Amniotic epithelial cell (primary cell): ENCODE data around the gene KAT6B.
"Not testable (repeated sequence)": the region's sequence is repeated elsewhere in the genome, so short reads cannot be mapped to it uniquely, and the experiment has no call there.

ENCODE experiments used
- DNase-seq: peaks from one replicate; pipeline ENCODE4 v3.0.0-alpha.2; 2010; ENCODE audit warnings: low read depth

KAT6B gene

DNA sequence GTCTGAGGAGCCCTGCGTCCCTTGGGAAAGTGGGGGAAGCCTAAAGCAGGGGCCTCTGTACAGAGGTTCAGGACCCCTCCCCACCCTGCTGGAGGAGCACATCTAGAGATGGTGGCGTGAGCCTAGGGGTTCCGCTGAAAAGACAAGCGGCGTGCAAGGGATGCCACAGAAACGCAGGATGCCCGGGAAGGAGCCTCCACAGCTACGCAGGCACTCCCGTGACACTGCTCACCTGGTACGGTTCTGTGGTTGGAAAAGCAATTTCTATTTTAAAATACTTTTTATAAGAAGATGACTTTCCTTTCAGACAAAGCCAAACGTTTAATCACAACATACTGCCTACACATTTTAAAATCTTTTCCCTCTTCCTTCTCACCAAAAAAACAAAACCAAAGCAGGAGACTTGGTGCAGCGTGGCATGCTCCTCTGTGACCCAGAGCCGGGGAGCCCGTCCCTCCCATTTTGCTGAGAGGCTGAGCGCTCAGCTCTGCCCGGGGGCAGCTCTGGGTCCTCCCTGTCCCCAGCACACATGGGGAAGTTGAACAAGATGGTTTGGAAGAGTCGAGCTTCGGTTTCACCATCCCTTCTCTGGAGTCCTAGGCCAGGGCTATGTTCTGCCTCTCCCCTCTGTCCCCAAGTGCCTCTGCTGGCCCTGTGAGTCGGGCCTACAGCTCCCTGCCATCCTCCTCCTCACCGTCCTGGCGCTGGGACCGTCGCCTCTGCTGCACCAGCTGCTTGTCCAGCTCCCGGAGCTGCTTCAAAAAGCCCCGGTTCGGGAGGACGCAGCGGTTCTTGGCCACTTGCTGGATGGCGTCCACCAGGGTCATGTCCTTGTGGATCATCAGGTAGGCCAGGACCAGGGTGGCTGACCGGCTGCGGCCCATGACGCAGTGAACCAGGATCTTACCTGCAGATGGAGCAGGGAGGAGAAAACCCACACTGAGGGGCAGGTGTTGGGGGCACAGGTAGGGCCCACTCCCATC lies 211.1 kb downstream of the KAT6B start:
- no peak for DNase-seq

DNA sequence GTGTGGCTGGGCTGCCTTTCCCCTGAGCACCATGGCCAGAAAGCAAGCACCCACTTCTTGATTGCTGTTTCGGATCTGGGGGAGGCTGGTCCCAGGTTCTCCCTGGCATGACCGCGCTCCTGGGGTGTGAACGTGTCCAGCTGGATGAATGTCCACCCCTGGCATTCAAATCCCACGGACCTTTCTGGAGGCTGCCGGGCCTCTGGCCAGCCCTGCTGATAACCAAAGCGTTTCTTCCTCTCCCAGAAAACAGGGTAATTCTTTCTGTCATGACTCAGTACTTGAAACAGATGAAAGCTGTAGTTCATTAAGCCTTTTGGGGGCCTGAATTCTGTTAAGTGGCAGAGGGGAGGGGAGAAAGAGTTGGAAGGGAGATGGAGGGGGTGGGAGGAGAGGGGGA lies 211.9 kb downstream of the KAT6B start:
- DNase-seq, result peak; percentile 91

- no peak for DNase-seq
These were observed 214.2 kb downstream of the KAT6B start for GRCh38 chr10:75040576-75040975.

- DNase-seq, result peak; percentile 89
These were observed 216.0 kb downstream of the KAT6B start for GRCh38 chr10:75042292-75042974.

DNA sequence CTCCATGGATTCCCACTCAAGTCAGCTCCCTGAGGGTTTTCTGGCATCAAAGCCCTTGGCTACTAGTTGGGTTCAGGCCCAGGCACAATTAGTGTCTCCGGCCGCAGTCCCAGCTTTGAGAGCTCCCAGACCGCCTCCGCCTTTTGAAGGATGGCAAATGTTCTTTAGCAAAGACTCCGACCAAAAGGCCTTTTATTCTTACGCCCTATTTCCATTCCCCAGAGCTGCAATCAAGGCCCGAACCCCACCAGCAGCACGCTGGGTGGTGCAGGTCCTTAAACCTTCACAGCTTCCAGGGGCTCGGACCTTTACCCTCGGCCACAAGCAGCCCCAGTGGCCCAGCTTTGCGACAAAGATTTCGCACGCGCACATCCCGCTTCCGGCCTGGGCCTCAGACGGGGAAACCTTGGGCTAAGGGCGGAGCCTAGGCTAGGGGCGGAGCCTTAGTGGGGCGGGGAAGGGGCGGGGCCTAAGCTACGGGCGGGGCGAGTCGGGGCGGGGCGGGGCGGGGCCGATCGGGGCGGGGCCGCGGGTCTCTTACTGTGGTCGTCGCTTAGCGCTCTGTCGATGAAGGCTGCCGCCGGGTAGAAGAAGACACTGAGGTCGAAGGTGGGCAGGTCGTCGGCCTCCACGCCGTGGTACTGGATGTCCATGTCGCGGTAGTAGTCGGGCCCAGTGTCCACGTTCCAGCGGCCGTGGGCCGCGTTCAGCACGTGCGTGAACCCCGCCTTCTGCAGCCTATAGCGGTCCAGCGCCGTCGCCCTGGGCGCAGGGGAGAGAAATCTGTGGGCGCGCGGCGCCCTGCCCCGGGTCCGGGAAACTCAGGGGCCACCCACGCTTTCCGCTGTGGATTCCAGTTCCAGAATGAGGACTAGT lies 217.1 kb downstream of the KAT6B start:
- DNase-seq, result no peak

DNA sequence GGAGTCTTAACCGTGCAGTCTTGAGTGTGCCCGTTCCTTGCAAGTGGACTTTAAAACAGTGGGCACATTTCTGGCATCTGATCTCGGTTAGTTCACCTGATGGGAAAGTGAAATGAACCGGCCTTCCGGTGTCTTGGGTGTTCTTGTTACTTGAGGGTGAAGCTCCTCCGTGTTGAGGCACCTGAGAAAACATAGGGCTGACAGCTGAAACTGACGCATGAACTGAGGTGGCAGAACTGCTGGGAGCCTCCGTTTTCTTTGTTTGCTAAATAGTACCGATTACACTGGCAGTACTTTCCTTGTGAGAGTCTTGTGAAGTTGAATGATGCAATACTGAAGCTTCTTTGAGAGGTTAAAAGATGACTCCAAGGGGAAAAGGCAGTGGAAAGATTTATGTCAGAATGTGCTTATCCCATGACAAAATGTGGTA lies 222.3 kb downstream of the KAT6B start:
- peak; percentile 84 for DNase-seq

- peak; percentile 72 for DNase-seq
These were observed 223.1 kb downstream of the KAT6B start for GRCh38 chr10:75049316-75050148.

DNA sequence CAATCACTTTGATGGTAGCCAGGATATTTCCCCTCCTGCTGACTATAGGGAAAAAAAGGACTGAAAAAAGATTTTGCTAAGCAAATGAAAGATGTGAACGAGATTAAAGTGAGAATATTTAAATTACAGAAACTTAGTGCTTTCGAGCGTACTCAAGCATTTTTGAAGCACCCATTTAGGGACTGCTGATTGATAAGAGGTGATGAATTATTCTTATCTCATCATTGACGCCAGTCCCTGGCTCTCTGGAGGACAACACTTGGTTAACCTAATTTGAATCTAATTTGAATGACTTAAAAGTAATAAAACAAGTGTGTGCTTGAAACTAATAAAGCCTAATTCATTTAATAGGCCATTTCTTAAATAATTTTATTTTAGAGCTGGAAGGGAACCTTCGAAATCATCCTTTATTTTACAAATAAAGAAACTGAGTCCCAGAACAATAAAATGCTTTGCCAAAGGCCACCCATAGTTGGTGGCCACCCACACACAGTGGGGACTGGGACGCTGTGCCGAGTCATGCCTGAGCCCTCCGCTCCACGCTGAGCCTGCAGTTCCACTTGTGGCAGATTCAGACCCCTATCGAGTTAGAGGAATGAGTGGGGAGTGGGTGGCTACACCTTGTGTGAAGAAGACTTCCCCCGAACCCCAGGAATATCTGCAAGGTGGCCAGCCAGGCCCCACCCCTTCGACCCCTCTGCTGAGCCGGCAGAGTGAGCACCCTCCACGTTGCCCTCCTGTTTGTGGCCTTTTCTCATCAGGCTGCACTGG lies 223.9 kb downstream of the KAT6B start:
- DNase-seq, result no peak

DNA sequence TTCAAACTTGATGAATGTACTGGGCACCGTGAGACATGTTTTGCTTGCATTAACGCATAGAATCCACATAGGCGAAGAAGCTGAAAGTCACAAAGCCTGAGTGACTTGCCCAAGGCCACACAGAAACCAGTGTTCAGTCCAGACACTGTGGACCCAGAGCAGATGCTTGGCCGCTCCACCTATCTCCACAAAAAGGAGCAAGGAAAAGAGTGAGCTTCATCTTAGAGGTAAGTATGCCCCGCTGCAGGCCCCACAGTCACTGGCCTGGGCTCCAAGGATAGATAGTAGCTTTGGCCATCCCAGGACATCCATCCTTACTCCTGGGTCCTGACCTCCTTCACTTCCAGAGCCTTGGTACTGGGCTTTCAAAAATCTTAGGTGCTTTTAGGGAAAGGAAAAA lies 224.9 kb downstream of the KAT6B start:
- DNase-seq, result no peak

DNA sequence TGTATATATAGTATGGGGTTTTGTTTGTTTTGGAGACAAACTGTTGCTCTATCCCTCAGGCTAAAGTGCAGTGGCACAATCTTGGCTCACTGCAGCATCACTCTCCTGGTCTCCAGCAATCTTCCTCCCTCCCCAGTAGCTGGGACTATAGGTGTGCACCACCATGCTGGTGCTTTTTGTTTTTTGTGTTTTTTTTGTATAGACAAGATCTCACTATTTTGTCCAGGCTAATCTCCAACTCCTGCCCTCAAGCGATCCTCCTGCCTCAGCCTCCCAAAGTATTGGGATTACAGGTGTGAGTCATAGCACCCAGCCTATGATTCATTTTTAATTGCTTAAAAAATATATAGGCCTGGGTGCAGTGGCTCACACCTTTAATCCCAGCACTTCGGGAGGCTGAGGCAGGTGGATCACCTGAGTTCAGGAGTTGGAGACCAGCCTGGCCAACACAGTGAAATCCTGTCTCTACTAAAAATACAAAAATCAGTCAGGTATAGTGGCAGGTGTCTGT lies 229.6 kb downstream of the KAT6B start:
- DNase-seq, result not testable (repeated sequence)

DNA sequence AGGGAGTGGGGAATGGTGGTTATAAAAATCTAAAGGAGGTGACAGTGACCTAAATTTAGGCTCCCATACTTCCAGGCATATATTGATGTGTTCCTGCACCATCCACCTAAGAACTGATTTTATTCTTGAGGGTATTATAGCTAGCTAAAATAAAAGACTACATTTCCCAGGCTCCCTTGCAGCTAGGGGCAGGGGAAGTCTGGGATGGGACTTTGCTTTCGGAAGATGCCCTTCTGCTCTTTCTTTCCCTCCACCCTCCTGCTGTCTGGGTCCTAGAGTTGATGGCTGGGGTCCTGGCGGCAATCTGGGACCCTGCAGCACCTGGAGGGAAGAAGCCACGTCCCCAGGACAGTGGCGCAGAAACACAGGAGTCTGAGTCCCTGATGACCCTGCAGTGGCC lies 231.3 kb downstream of the KAT6B start:
- DNase-seq, result no peak

DNA sequence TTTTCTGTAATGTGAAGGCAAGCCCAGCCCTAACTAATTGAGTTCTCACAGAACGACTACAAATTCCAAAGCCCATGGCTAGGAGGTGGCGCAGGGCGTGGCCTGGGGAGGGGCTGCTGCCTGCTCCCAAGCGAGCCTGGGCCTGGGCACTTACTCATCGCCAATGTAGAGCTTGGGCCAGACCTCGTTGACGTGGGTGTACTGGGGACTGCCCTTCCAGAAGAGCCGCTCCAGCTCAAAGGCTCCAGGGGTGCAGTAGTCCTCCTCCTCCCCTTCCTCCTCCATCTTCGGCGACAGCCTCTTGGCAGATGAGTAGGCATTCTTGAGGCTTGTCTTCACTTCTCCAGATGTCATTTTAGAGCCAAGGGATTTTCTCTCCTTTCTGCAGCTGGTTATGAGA lies 231.8 kb downstream of the KAT6B start:
- DNase-seq, result peak; percentile 27

DNA sequence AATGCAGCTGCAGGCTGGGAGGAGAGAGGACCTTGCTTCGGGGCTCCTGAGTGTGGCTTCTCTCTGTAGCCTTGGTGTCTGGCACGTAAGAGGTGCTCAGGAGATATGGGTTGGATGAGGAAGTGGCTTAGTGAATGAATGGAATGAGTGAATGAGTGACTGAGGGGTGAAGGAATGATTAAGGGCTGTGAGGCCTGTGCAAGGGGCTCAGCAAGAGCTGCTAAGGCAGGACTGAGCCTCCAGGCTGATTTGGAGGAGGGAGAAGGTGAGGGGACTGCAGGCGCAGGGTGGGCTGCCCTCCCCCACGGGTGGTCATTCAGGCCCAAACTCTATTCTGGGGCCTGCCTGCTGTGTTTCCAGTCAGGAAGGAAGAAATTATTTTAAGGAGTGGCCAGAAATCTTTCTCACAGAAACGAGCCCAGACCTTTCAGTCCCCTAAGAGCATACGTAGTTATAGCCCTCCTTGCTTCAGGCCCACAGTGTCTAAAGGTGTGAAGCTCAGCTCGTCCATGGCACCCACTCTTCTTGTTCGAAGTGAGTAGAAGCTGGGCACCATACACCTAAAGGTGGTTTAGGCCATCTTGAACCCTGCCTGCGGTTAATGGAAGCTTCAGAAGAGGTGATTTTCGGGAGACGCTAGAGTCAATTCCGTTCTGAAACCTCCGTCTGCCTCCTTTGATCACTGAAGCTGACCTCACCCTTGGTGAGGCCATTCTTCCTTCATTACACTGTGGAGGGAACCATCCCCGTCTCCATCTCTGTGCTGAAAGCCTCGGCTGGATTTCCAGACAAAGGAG lies 235.5 kb downstream of the KAT6B start:
- no peak for DNase-seq

GRCh38 chr10:75062506-75063299 lies 236.3 kb downstream of the KAT6B start:
- DNase-seq, result peak; percentile 52

GRCh38 chr10:75063461-75064230 lies 237.2 kb downstream of the KAT6B start:
- DNase-seq, result no peak

DNA sequence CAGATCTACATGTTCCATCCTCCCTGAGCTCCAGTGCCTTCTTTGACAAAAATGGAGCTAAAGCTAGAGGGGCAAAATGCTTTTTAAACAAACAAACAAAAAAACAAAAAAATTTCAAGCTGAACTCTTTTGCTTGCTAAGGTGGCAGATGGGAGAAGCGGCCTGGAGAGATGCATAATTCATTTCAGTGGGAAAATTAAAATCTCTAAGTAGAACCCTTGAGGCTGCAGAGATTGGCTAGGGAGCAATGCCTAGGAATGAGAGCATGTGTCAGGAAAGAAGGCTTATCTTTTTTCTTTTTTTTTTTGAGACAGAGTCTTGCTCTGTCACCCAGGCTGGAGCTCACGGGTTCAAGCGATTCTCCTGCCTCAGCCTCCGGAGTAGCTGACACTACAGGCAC lies 238.7 kb downstream of the KAT6B start:
- DNase-seq, result no peak

DNA sequence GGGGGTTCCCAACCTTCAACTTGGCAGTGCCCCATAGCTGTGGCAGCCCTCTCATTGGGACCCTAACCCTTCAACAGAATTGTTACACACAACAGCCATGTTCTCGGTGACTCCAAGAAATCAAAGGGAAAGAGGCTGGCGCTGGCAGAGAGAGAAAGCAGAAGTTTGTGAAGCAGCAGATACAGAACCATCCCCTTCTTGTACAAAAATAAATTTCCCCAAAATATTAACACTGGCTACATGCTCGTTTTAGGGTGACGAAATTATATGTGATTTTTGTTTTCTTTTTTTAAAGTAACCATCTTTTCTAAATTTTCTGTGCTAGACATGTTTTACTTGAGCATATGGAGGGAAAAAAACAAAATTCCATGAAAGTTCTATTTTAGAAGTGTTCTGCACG lies 239.9 kb downstream of the KAT6B start:
- no peak for DNase-seq

DNA sequence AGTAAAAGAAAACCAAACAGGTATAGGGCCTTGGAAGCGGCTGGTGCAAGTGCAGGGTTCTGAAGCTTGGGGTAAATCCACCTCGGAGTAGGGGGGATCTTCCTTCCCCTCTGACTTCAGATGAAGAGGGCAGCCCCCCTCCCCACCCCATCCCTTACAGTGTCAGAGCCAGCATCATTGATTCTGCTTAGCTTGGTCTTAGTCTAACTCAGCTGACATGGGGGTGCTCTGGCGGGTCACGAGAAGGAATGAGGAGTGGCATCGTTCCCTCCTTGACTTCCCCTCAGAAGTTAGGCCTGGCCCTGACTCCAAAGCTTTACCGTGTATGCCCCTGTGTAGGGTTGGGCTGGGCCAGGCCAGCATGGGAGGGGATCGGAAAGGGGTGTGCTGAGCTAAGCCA lies 240.9 kb downstream of the KAT6B start:
- DNase-seq, result no peak
